ENCODE measurements around the gene SNTG2.

SNTG2 gene

GRCh38 chr2:953975-954686, 3.5 kb downstream of the SNTG2 start:
- no peak for DNase-seq

- DNase-seq, result no peak
Observed at GRCh38 chr2:954687-955000, 4.0 kb downstream of the SNTG2 start.

- DNase-seq, result no peak
Observed at GRCh38 chr2:955829-956731, 5.4 kb downstream of the SNTG2 start.

- no peak for DNase-seq
Observed at GRCh38 chr2:959457-959856, 8.8 kb downstream of the SNTG2 start.

- no peak for DNase-seq
Observed at GRCh38 chr2:960061-960736, 9.6 kb downstream of the SNTG2 start.

- DNase-seq, result no peak
Observed at GRCh38 chr2:961786-962185, 11.1 kb downstream of the SNTG2 start.

GRCh38 chr2:963876-964275, 13.2 kb downstream of the SNTG2 start:
- DNase-seq, result no peak

- no peak for DNase-seq
Observed at GRCh38 chr2:964562-964961, 13.9 kb downstream of the SNTG2 start.

- no peak for DNase-seq
Observed at GRCh38 chr2:965640-966147, 15.0 kb downstream of the SNTG2 start.

GRCh38 chr2:973129-973528, 22.5 kb downstream of the SNTG2 start:
- DNase-seq, result no peak

- peak; percentile 45 for DNase-seq
Observed at GRCh38 chr2:974054-974453, 23.4 kb downstream of the SNTG2 start.

GRCh38 chr2:974502-974901, 23.9 kb downstream of the SNTG2 start:
- DNase-seq, result no peak

GRCh38 chr2:975095-975494, 24.4 kb downstream of the SNTG2 start:
- no peak for DNase-seq

- no peak for DNase-seq
Observed at GRCh38 chr2:979069-979928, 28.6 kb downstream of the SNTG2 start.

- DNase-seq, result no peak
Observed at GRCh38 chr2:980176-980575, 29.5 kb downstream of the SNTG2 start.

- DNase-seq, result no peak
Observed at GRCh38 chr2:981258-981657, 30.6 kb downstream of the SNTG2 start.

GRCh38 chr2:981759-982158, 31.1 kb downstream of the SNTG2 start:
- no peak for DNase-seq

- DNase-seq, result no peak
Observed at GRCh38 chr2:985317-985898, 34.8 kb downstream of the SNTG2 start.

- DNase-seq, result no peak
Observed at GRCh38 chr2:987789-988188, 37.1 kb downstream of the SNTG2 start.

- no peak for DNase-seq
Observed at GRCh38 chr2:989781-990467, 39.3 kb downstream of the SNTG2 start.

GRCh38 chr2:990970-991369, 40.3 kb downstream of the SNTG2 start:
- DNase-seq, result no peak

- DNase-seq, result no peak
Observed at GRCh38 chr2:1002350-1002749, 51.7 kb downstream of the SNTG2 start.
